Duodenal mucosa (tissue), 2 donors: ENCODE results near the gene TMEM80.

ENCODE experiments used
- H3K27ac ChIP-seq: one replicate; pipeline ENCODE4 v1.7.0; 2013; ENCODE audit warnings: low read depth, low read length
- H3K27me3 ChIP-seq, 2 donors: one replicate each; pipeline ENCODE4 v1.7.0; 2013; ENCODE audit warnings: low read length in 2 of 2, control low read depth in 1 of 2; ENCODE audit not compliant: insufficient read depth in 2 of 2, control insufficient read depth in 1 of 2
- H3K36me3 ChIP-seq, 2 donors: one replicate each; pipeline ENCODE4 v1.7.0; 2013; ENCODE audit warnings: low read length in 2 of 2, control low read depth in 1 of 2; ENCODE audit not compliant: insufficient read depth in 2 of 2, control insufficient read depth in 1 of 2
- H3K4me1 ChIP-seq, 2 donors: one replicate each; pipeline ENCODE4 v1.7.0; 2013; ENCODE audit warnings: low read length in 2 of 2, control low read depth in 1 of 2; ENCODE audit not compliant: insufficient read depth in 2 of 2, control insufficient read depth in 1 of 2
- H3K4me3 ChIP-seq, 2 donors: one replicate each; pipeline ENCODE4 v1.7.0; 2013; ENCODE audit warnings: low read length in 2 of 2, low read depth in 1 of 2
- H3K9ac ChIP-seq, 2 donors: one replicate each; pipeline ENCODE4 v1.7.0; 2013; ENCODE audit warnings: low read length in 2 of 2, low read depth in 1 of 2
- H3K9me3 ChIP-seq, 2 donors: one replicate each; pipeline ENCODE4 v1.7.0; 2013; ENCODE audit warnings: low read length in 2 of 2, control low read depth in 1 of 2; ENCODE audit not compliant: control insufficient read depth in 1 of 2

TMEM80 gene

DNA sequence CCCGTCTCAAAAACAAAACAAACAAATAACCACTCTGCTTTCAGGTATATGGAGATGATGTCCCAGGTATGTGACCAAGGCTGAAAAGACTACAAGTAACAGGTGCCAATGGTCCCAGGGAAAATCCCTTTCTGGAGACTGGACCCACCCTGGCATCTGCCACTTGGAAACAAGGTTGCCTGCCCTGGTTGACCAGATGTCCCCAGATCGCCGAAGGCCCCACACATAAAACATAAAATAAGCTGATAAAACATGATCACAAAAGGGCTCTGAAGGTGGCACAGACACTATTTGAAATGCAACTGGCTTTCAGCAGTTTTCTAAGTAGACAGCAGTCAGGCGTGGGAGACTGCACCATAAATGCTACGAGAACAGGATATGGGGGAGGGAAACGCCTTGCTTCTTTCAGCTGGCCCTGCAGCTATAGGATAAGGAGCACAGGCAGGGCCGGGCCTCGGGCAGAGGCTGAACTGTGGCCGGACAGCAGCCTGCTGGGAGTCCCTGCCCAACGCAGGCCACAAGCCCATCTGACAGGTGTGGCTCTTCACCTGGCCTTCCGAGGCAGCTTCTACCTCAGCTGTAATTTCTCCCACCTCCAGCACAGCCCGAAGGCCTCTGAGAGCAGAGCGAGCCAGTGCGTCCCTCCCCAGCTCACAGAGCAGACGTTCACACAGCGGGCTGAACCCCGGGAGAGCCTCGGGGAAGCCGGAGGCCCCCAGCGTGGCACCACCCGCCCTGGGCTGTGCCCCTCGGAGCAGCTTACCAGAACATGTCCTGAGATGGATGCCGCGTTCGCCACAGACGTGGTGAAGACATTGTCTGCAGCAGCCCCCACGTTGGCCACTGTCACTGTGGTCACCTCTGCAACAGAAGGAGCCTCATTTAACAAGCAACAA, 4.6 kb upstream of the TMEM80 start:
- Histone ChIP-seq H3K36me3 (peaks cover 8 to 36% of the 10 kb centered on the region in 2 donors), H3K9ac (no peak overlapping the region), H3K9me3 (no peaks in the 10 kb centered on the region), H3K4me3 (no peak overlapping the region), H3K27ac (no peak overlapping the region), H3K27me3 (no peaks in the 10 kb centered on the region), H3K4me1 (peaks cover 13 to 31% of the 10 kb centered on the region in 2 donors)

- peaks cover 13 to 37% of the 10 kb centered on the region in 2 donors for H3K4me1 ChIP-seq
- H3K27ac ChIP-seq, result no peak overlapping the region
- no peaks in the 10 kb centered on the region for H3K27me3 ChIP-seq
- peaks cover 3 to 27% of the 10 kb centered on the region in 2 donors for H3K36me3 ChIP-seq
- no peak overlapping the region for H3K4me3 ChIP-seq
- no peaks in the 10 kb centered on the region for H3K9me3 ChIP-seq
- no peak overlapping the region for H3K9ac ChIP-seq
These were observed 3.7 kb upstream of the TMEM80 start for GRCh38 chr11:691710-692590.

GRCh38 chr11:692824-693414, 2.7 kb upstream of the TMEM80 start:
- peaks cover 3 to 17% of the 10 kb centered on the region in 2 donors for H3K36me3 ChIP-seq
- H3K4me1 ChIP-seq, result peaks cover 16 to 41% of the 10 kb centered on the region in 2 donors
- H3K27ac ChIP-seq, result no peak overlapping the region
- H3K27me3 ChIP-seq, result no peaks in the 10 kb centered on the region
- no peak overlapping the region for H3K4me3 ChIP-seq
- no peaks in the 10 kb centered on the region for H3K9me3 ChIP-seq
- H3K9ac ChIP-seq, result peak overlapping the region in 1 of 2 donors; percentile 31

GRCh38 chr11:693415-693831, 2.2 kb upstream of the TMEM80 start:
- Histone ChIP-seq H3K27me3 (no peaks in the 10 kb centered on the region), H3K4me1 (peaks cover 16 to 41% of the 10 kb centered on the region in 2 donors), H3K36me3 (peaks cover 3 to 12% of the 10 kb centered on the region in 2 donors), H3K27ac (no peak overlapping the region), H3K9ac (peak overlapping the region in 1 of 2 donors; percentile 31), H3K4me3 (peak overlapping the region in 1 of 2 donors; percentile 32), H3K9me3 (no peaks in the 10 kb centered on the region)

DNA sequence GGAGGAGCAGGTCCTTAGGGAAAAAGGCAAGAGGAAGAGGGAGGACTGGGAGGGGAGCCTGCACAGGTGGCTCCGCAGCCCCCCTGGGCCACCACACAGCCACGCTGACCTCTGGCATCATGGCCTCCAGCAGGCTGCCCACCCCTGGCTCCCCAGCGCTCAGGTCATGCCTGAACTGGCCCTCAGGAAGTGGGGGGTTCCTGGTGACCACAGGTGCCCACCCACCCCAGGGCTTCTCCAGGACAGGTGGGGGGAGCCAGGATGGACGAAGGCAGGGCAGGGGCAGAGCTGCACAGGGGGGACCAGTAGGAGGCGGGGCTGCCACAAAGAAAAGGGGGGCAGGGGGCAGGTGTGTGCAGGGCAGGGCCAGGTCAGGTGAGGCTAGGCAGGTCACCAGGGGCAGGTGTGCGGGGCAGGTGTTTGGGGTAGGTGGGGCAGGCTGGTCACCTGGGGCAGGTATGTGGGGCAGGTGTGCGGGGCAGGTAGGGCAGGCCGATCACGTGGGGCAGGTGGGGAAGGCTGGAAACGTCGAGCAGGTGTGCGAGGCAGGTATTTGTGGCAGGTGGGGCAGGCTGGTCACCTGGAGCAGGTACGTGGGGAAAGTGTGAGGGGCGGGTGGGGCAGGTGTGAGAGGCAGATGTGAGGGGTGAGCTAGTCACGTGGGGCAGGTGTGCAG, 1.6 kb upstream of the TMEM80 start:
- H3K4me1 ChIP-seq, result peaks cover 16 to 41% of the 10 kb centered on the region in 2 donors
- peaks cover 3 to 10% of the 10 kb centered on the region in 2 donors for H3K36me3 ChIP-seq
- no peaks in the 10 kb centered on the region for H3K9me3 ChIP-seq
- peak overlapping the region in 1 of 2 donors; percentile 32 for H3K4me3 ChIP-seq
- no peaks in the 10 kb centered on the region for H3K27me3 ChIP-seq
- H3K27ac ChIP-seq, result no peak overlapping the region
- peak overlapping the region in 1 of 2 donors; percentile 31 for H3K9ac ChIP-seq

- Histone ChIP-seq H3K27ac (peak within 1 kb of the TSS; percentile 99), H3K27me3 (no peaks in the 10 kb centered on the region), H3K9ac (peak within 1 kb of the TSS; percentile 85 to 86), H3K4me3 (peak within 1 kb of the TSS; percentile 75 to 85), H3K9me3 (no peaks in the 10 kb centered on the region), H3K36me3 (peaks cover under 1 to 10% of the 10 kb centered on the region in 2 donors), H3K4me1 (peaks cover 16 to 41% of the 10 kb centered on the region in 2 donors)
These were observed 891 bp upstream of the TMEM80 start, which contains the start of gene DEAF1 for GRCh38 chr11:694563-695287. Gene DEAF1, minus strand, starts transcription at chr11:695222. Its CDS starts 175 bp downstream, at chr11:695047.

GRCh38 chr11:695288-695537, 403 bp upstream of the TMEM80 start:
- no peaks in the 10 kb centered on the region for H3K9me3 ChIP-seq
- H3K4me3 ChIP-seq, result peak overlapping the region; percentile 75 to 85
- peak overlapping the region; percentile 99 for H3K27ac ChIP-seq
- no peaks in the 10 kb centered on the region for H3K27me3 ChIP-seq
- peak overlapping the region; percentile 67 to 85 for H3K9ac ChIP-seq
- H3K36me3 ChIP-seq, result peaks cover 5 to 11% of the 10 kb centered on the region in 2 donors
- peaks cover 16 to 41% of the 10 kb centered on the region in 2 donors for H3K4me1 ChIP-seq

DNA sequence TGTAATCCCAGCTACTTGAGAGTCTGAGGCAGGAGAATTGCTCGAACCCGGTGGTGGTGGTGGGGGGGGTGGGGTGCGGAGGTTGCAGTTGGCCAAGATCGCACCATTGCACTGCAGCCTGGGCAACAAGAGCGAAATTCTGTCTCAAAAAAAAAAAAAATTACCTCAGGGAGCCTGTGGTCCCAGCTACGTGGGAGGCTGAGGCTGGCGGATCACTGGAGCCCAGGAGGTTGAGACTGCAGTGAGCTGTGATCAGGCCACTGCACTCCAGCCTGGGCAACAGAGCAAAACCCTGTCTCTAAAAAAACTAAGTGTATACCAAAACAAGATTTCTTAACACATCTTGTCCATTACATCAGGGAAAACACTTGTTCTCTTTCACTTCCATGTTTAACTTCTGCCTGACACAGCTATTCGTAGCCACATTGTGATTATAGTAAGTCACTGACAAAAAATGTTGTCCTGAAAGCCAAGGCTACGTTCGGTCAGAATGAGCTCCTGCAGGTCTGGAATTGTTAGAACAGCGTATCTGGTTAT, 1.4 kb downstream of the TMEM80 start:
- peaks cover 16 to 26% of the 10 kb centered on the region in 2 donors for H3K4me1 ChIP-seq
- H3K27ac ChIP-seq, result peak overlapping the region; percentile 99
- peak overlapping the region in 1 of 2 donors; percentile 85 for H3K4me3 ChIP-seq
- no peaks in the 10 kb centered on the region for H3K9me3 ChIP-seq
- H3K36me3 ChIP-seq, result peaks cover 5 to 20% of the 10 kb centered on the region in 2 donors
- H3K27me3 ChIP-seq, result no peaks in the 10 kb centered on the region
- peak overlapping the region in 1 of 2 donors; percentile 4 for H3K9ac ChIP-seq

- Histone ChIP-seq H3K27ac (no peak overlapping the region), H3K4me1 (peaks cover 21 to 25% of the 10 kb centered on the region in 2 donors), H3K27me3 (no peaks in the 10 kb centered on the region), H3K36me3 (peaks cover 5 to 27% of the 10 kb centered on the region in 2 donors), H3K4me3 (no peak overlapping the region), H3K9ac (peak overlapping the region in 1 of 2 donors; percentile 4), H3K9me3 (no peaks in the 10 kb centered on the region)
These were observed 2.2 kb downstream of the TMEM80 start for GRCh38 chr11:697811-698311.
